ENCODE measurements around the gene CIB2. TPM values are rescaled to one million over a fixed set of nuclear protein-coding genes. Genes with fewer than 3 reads are reported as not detected.

CIB2 gene
- total RNA-seq, 2 experiments from 2014 or later, result 1.4 to 2.2 TPM

- Mint-ChIP-seq H3K4me3 (peak within 1 kb of the TSS; percentile 94), H3K4me1 (ENCODE audit: low read depth) (peaks cover 48% of the 10 kb centered on the region), H3K27me3 (ENCODE audit: low read depth) (no peaks in the 10 kb centered on the region), H3K9me3 (ENCODE audit: insufficient read depth) (no peaks in the 10 kb centered on the region), H3K36me3 (ENCODE audit: low read depth) (peaks cover 17% of the 10 kb centered on the region), H3K27ac (peak within 1 kb of the TSS; percentile 92)
- DNase-seq, result peak; percentile 100
- ATAC-seq, result peak; percentile 96
- POLR2A ChIA-PET, result interaction anchor here (0.6 to 3.1 kb wide), 11 partner anchors 10 to 62 kb away, joined by 3 to 21 read pairs (median 6); partner anchors contain the start of gene CIB2
- CTCF ChIA-PET, result interaction anchor here (0.7 to 4.9 kb wide), 8 partner anchors 10 to 627 kb away, joined by 3 to 34 read pairs (median 4); partner anchors contain the start of gene CIB2
Measured at GRCh38 chr15:78149068-78149804, 18.0 kb upstream of the CIB2 start, which contains the start of gene IDH3A. IDH3A (plus strand) TSS chr15:78149362; CDS start chr15:78149404, 42 bp downstream.

GRCh38 chr15:78148392-78149067 is 17.3 kb upstream of the CIB2 start:
- ATAC-seq (peak; percentile 7), DNase-seq (no peak)
- Mint-ChIP-seq H3K9me3 (ENCODE audit: insufficient read depth) (no peaks in the 10 kb centered on the region), H3K27ac (peak overlapping the region; percentile 92), H3K4me3 (peak overlapping the region; percentile 94), H3K36me3 (ENCODE audit: low read depth) (peaks cover 17% of the 10 kb centered on the region), H3K4me1 (ENCODE audit: low read depth) (peaks cover 48% of the 10 kb centered on the region), H3K27me3 (ENCODE audit: low read depth) (no peaks in the 10 kb centered on the region)
- POLR2A ChIA-PET, result interaction anchor here (0.6 to 3.1 kb wide), 10 partner anchors 9 to 63 kb away, joined by 3 to 21 read pairs (median 6); partner anchors contain the start of gene CIB2
- CTCF ChIA-PET, result interaction anchor here (0.7 to 4.9 kb wide), 10 partner anchors 11 to 628 kb away, joined by 3 to 34 read pairs (median 4); partner anchors contain the start of gene CIB2

GRCh38 chr15:78147566-78147965 is 16.3 kb upstream of the CIB2 start:
- peak overlapping the region; percentile 20 for H3K4me3 Mint-ChIP-seq
- peaks cover 38% of the 10 kb centered on the region for H3K4me1 Mint-ChIP-seq (ENCODE audit: low read depth)
- H3K27me3 Mint-ChIP-seq (ENCODE audit: low read depth), result no peaks in the 10 kb centered on the region
- ChIA-PET CTCF (interaction anchor here (0.7 to 4.9 kb wide), 9 partner anchors 9 to 189 kb away, joined by 3 to 34 read pairs (median 5); partner anchors contain the start of gene CIB2), POLR2A (interaction anchor here (1.1 to 3.1 kb wide), 4 partner anchors 16 to 290 kb away, joined by 3 to 21 read pairs (median 6); partner anchors contain the start of genes CIB2 and IREB2)
- H3K9me3 Mint-ChIP-seq (ENCODE audit: insufficient read depth), result no peaks in the 10 kb centered on the region
- H3K27ac Mint-ChIP-seq, result no peak overlapping the region
- H3K36me3 Mint-ChIP-seq (ENCODE audit: low read depth), result peaks cover 7% of the 10 kb centered on the region
- DNase-seq (no peak), ATAC-seq (no peak)

GRCh38 chr15:78146425-78147154 is 15.3 kb upstream of the CIB2 start:
- CTCF ChIA-PET, result interaction anchor here (1.7 to 4.8 kb wide), 3 partner anchors 27 to 49 kb away, joined by 6 to 34 read pairs (median 7); no protein-coding TSS in a partner anchor
- Mint-ChIP-seq H3K4me1 (ENCODE audit: low read depth) (peaks cover 37% of the 10 kb centered on the region), H3K4me3 (no peak overlapping the region), H3K27me3 (ENCODE audit: low read depth) (no peaks in the 10 kb centered on the region), H3K9me3 (ENCODE audit: insufficient read depth) (no peaks in the 10 kb centered on the region), H3K27ac (no peak overlapping the region), H3K36me3 (ENCODE audit: low read depth) (peaks cover 6% of the 10 kb centered on the region)
- POLR2A ChIA-PET, result interaction anchor here (1.1 to 3.1 kb wide), 2 partner anchors 15 to 291 kb away, joined by 4 to 21 read pairs; partner anchors contain the start of genes CIB2 and IREB2
- DNase-seq (no peak), ATAC-seq (no peak)

- Mint-ChIP-seq H3K4me1 (ENCODE audit: low read depth) (peaks cover 8% of the 10 kb centered on the region), H3K27ac (no peak overlapping the region), H3K36me3 (ENCODE audit: low read depth) (no peaks in the 10 kb centered on the region), H3K9me3 (ENCODE audit: insufficient read depth) (no peaks in the 10 kb centered on the region), H3K27me3 (ENCODE audit: low read depth) (peaks cover 2% of the 10 kb centered on the region), H3K4me3 (no peak overlapping the region)
- CTCF ChIA-PET, result interaction anchor here (0.8 to 1.4 kb wide), 2 partner anchors 19 to 53 kb away, joined by 3 to 7 read pairs; no protein-coding TSS in a partner anchor
- POLR2A ChIA-PET, result no interaction called here
- ATAC-seq (no peak), DNase-seq (no peak)
Measured at GRCh38 chr15:78142332-78142731, 11.1 kb upstream of the CIB2 start.

GRCh38 chr15:78140292-78140691 is 9.0 kb upstream of the CIB2 start:
- Mint-ChIP-seq H3K27ac (no peak overlapping the region), H3K9me3 (ENCODE audit: insufficient read depth) (no peaks in the 10 kb centered on the region), H3K36me3 (ENCODE audit: low read depth) (no peaks in the 10 kb centered on the region), H3K4me1 (ENCODE audit: low read depth) (no peaks in the 10 kb centered on the region), H3K4me3 (no peak overlapping the region), H3K27me3 (ENCODE audit: low read depth) (peaks cover 2% of the 10 kb centered on the region)
- CTCF ChIA-PET, result interaction anchor here (1.4 to 4.6 kb wide), 3 partner anchors 10 to 56 kb away, joined by 4 to 36 read pairs (median 5); partner anchors contain the start of gene CIB2
- DNase-seq (no peak), ATAC-seq (no peak)
- POLR2A ChIA-PET, result interaction anchor here (1.6 kb wide), 1 partner anchor 9 kb away, joined by 8 read pairs; the partner anchor contains the start of gene IDH3A

- Mint-ChIP-seq H3K9me3 (ENCODE audit: insufficient read depth) (no peaks in the 10 kb centered on the region), H3K27me3 (ENCODE audit: low read depth) (peaks cover 2% of the 10 kb centered on the region), H3K36me3 (ENCODE audit: low read depth) (no peaks in the 10 kb centered on the region), H3K4me1 (ENCODE audit: low read depth) (no peaks in the 10 kb centered on the region), H3K4me3 (no peak overlapping the region), H3K27ac (no peak overlapping the region)
- DNase-seq, result no peak
- ATAC-seq, result no peak
- POLR2A ChIA-PET, result interaction anchor here (1.6 kb wide), 1 partner anchor 9 kb away, joined by 8 read pairs; the partner anchor contains the start of gene IDH3A
- CTCF ChIA-PET, result interaction anchor here (0.7 to 4.6 kb wide), 8 partner anchors 9 to 180 kb away, joined by 3 to 36 read pairs (median 4); partner anchors contain the start of gene CIB2
Measured at GRCh38 chr15:78139578-78139977, 8.3 kb upstream of the CIB2 start.

GRCh38 chr15:78133801-78134200 is 2.6 kb upstream of the CIB2 start:
- Mint-ChIP-seq H3K36me3 (ENCODE audit: low read depth) (no peaks in the 10 kb centered on the region), H3K4me3 (no peak overlapping the region), H3K27me3 (ENCODE audit: low read depth) (no peaks in the 10 kb centered on the region), H3K27ac (no peak overlapping the region), H3K4me1 (ENCODE audit: low read depth) (peaks cover 24% of the 10 kb centered on the region), H3K9me3 (ENCODE audit: insufficient read depth) (no peaks in the 10 kb centered on the region)
- ChIA-PET POLR2A (no interaction called here), CTCF (interaction anchor here (1.6 to 14.8 kb wide), 2 partner anchors 21 to 63 kb away, joined by 3 to 211 read pairs; no protein-coding TSS in a partner anchor)
- DNase-seq (no peak), ATAC-seq (no peak)

- DNase-seq (no peak), ATAC-seq (peak; percentile 55)
- peaks cover 24% of the 10 kb centered on the region for H3K4me1 Mint-ChIP-seq (ENCODE audit: low read depth)
- no peaks in the 10 kb centered on the region for H3K36me3 Mint-ChIP-seq (ENCODE audit: low read depth)
- no peaks in the 10 kb centered on the region for H3K27me3 Mint-ChIP-seq (ENCODE audit: low read depth)
- CTCF ChIA-PET, result interaction anchor here (0.6 to 14.8 kb wide), 27 partner anchors 9 to 166 kb away, joined by 3 to 211 read pairs (median 5); partner anchors contain the start of genes ACSBG1, DNAJA4 and IDH3A
- peak overlapping the region; percentile 69 for H3K27ac Mint-ChIP-seq
- POLR2A ChIA-PET, result interaction anchor here (1.4 to 2.8 kb wide), 3 partner anchors 17 to 65 kb away, joined by 3 to 21 read pairs (median 7); partner anchors contain the start of gene IDH3A
- peak overlapping the region; percentile 73 for H3K4me3 Mint-ChIP-seq
- no peaks in the 10 kb centered on the region for H3K9me3 Mint-ChIP-seq (ENCODE audit: insufficient read depth)
Measured at GRCh38 chr15:78130466-78131294, 565 bp downstream of the CIB2 start.

GRCh38 chr15:78129751-78130287 is 1.4 kb downstream of the CIB2 start:
- Mint-ChIP-seq H3K27ac (no peak overlapping the region), H3K4me1 (ENCODE audit: low read depth) (peaks cover 24% of the 10 kb centered on the region), H3K9me3 (ENCODE audit: insufficient read depth) (no peaks in the 10 kb centered on the region), H3K36me3 (ENCODE audit: low read depth) (no peaks in the 10 kb centered on the region), H3K4me3 (no peak overlapping the region), H3K27me3 (ENCODE audit: low read depth) (no peaks in the 10 kb centered on the region)
- ChIA-PET POLR2A (interaction anchor here (1.4 to 2.8 kb wide), 3 partner anchors 18 to 66 kb away, joined by 3 to 21 read pairs (median 7); partner anchors contain the start of gene IDH3A), CTCF (interaction anchor here (1.0 to 14.8 kb wide), 18 partner anchors 8 to 165 kb away, joined by 3 to 211 read pairs (median 5); partner anchors contain the start of gene ACSBG1)
- DNase-seq (no peak), ATAC-seq (no peak)

All from activated CD8-positive, alpha-beta T cell treated with anti-CD3 and anti-CD28 coated beads, Interleukin-2, amount 10 ng/mL, durations not matched to agents 7 days and 5 days (primary cell).